ENCODE data around the gene C8G. TPM values are rescaled to one million over a fixed set of nuclear protein-coding genes. Genes with fewer than 3 reads are reported as not detected.
A peak's percentile ranks its signal among the peaks of the same experiment; 100 is the strongest.

C8G gene
- total and polyA plus RNA-seq, 9 of the 15 experiments (the other 6 are each of a cell fraction or from before 2014, with no cell fraction given) = 0.35 to 5.9 (median 2.7) TPM; not detected in 2

- TF ChIP-seq ZNF24 (IDR thresholded peaks at IDR 0.05) (no peak), SNIP1 (IDR thresholded peaks at IDR 0.05; ENCODE audit: low read depth) (no peak), ZNF143 (CRISPR knock-in tag; IDR thresholded peaks at IDR 0.05) (no peak), MED1 (CRISPR knock-in tag; IDR thresholded peaks at IDR 0.05; ENCODE audit: borderline replicate concordance) (no peak), PCBP1 (IDR thresholded peaks at IDR 0.05; ENCODE audit: low read depth, low read length, poor library complexity, severe bottlenecking) (no peak), TARDBP (IDR thresholded peaks at IDR 0.05) (no peak), ZNF263 (CRISPR knock-in tag; IDR thresholded peaks at IDR 0.05; ENCODE audit: borderline replicate concordance) (no peak), YY1 (IDR thresholded peaks at IDR 0.05; ENCODE audit: borderline replicate concordance in 1 of 3, control insufficient read depth in 1 of 3, extremely low read depth in 1 of 3, insufficient read depth in 3 of 3, insufficient read length in 1 of 3, insufficient replicate concordance in 2 of 3, low read depth in 1 of 3, low read length in 2 of 3) (peak in 1 of 3 experiments; percentile 8), TSHZ1 (CRISPR knock-in tag; IDR thresholded peaks at IDR 0.05) (no peak), GATAD2A (IDR thresholded peaks at IDR 0.05) (no peak), SMAD1 (IDR thresholded peaks at IDR 0.05; ENCODE audit: low read depth, low read length, partially characterized antibody) (no peak), HMBOX1 (IDR thresholded peaks at IDR 0.05) (no peak), RBFOX2 (IDR thresholded peaks at IDR 0.05; ENCODE audit: low read depth, low read length) (no peak), CBX2 (IDR thresholded peaks at IDR 0.05; ENCODE audit: insufficient read depth, low read length, poor library complexity, severe bottlenecking) (no peak)
These were observed 30.6 kb downstream of the C8G start (continued) for GRCh38 chr9:136975644-136976043.
